Dermis microvascular lymphatic vessel endothelial cell (primary cell): ENCODE data around the gene SLC25A24. TPM values are rescaled to one million over a fixed set of nuclear protein-coding genes. Genes with fewer than 3 reads are reported as not detected.
"Not testable (repeated sequence)": the region's sequence is repeated elsewhere in the genome, so short reads cannot be mapped to it uniquely, and the experiment has no call there.

Source experiments
- DNase-seq, 2 donors: peaks; one replicate each; pipeline versions ENCODE4 v3.0.0 to v3.0.0-alpha.2; 2010; ENCODE audit warnings: low read depth in 2 of 2
- total RNA-seq: library from RNA; depleted of rRNA; stranded (reverse); fragments of >200 nt; gene quantifications from 2 replicates; pipeline ENCODE4 v1.2.1, GENCODE V29; 2014

SLC25A24 gene
- total RNA-seq, 1 donor from 2014 or later = 34.3 TPM

- no peak for DNase-seq
Measured at GRCh38 chr1:108140177-108140576, 60.0 kb downstream of the SLC25A24 start.

DNA sequence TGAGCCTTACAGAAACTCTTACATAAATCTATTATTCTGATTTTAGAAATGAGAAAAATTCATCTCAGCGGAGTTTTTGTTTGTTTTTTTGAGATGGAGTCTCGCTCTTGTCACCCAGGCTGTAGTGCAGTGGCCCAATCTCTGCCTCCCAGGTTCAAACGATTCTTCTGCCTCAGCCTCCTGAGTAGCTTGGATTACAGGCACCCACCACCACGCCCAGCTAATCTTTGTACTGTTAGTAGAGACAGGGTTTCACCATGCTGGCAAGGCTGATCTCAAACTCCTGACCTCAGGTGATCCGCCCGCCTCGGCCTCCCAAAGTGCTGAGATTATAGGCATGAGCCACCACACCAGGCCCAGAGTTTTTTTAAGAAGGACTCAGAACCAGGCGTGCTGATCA is 60.6 kb downstream of the SLC25A24 start:
- not testable (repeated sequence) for DNase-seq

DNA sequence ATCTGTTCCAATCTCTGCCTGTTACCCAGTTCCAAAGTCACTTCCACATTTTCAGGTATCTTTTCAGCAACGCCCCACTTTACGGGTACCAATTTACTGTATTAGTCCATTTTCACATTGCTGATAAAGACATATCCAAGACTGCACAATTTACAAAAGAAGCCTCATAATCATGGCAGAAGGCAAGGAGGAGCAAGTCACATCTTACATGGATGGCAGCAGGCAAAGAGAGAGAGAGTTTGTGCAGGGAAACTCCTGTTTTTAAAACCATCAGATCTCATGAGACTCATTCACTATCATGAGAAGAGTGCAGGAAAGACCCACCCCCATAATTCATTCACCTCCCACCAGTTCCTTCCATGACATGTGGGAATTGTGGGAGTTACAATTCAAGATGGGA is 67.0 kb downstream of the SLC25A24 start:
- not testable (repeated sequence) for DNase-seq

DNA sequence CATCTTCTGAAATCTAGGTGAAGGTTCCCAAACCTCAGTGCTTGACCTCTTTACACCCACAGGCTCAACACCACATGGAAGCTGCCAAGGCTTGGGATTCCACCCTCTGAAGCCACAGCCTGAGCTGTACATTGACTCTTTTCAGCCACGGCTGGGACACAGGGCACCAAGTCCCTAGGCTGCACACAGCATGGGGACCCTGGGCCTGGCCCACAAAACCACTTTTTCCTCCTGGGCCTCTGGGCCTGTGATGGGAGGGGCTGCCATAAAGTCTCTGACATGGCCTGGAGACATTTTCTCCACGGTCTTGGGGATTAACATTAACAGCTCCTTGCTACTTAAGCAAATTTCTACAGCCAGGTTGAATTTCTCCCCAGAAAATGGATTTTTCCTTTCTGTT is 67.8 kb downstream of the SLC25A24 start:
- not testable (repeated sequence) for DNase-seq

DNA sequence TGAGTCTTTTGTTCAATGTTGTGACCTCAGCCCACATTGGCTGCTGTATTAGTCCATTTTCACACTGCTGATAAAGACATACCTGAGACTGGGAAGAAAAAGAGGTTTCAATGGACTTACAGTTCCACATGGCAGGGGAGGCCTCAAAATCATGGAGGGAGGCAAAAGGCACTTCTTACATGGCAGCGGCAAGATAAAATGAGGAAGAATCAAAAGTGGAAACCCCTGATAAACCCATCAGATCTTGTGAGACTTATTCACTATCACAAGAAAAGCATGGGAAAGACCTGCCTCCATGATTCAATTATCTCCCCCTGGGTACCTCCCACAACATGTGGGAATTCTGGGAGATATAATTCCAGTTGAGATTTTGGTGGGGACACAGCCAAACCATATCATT is 68.9 kb downstream of the SLC25A24 start:
- DNase-seq = not testable (repeated sequence)

DNA sequence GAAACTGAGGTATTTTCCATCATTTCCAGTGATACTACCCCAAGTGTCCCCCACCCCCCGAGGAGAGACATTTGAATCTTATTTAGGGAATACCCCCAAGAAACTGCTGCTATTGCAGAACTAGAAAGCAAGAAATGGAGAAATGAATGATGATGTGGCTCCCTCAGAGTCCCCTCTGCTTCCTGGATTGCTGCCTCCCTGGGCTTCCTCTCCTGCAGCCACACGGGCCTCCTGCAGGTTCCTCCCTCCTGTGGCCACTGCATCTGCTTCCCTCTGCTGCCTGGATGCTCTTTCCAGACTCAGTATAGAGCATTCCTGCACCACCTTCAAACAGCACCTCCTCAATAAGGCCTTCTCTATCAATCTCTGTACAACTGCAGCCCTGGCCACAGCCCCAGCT is 69.3 kb downstream of the SLC25A24 start:
- DNase-seq = no peak

DNA sequence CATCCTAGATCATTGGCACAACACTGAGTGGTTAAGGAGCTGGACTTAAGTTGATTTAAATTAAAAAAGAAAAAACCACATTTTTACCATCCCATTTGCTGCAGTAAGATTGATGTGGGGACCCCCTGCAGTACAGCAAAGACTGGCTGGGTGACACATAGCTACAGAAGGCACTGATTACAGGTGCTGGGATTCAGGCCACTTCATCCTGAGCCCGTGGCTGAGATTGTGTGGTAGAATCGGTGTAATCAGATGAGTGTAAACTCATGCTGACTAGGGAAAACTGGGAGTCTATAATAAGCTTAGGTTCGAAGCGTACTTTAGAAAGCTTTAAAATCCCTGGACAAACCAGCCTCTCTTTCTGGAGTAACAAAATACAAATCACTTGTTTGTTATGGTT is 70.1 kb downstream of the SLC25A24 start:
- DNase-seq = no peak

- peak; percentile 84 for DNase-seq
Measured at GRCh38 chr1:108125312-108126138, 74.6 kb downstream of the SLC25A24 start.

GRCh38 chr1:108124622-108125311 is 75.4 kb downstream of the SLC25A24 start:
- no peak for DNase-seq

GRCh38 chr1:108124023-108124422 is 76.1 kb downstream of the SLC25A24 start:
- no peak for DNase-seq

DNA sequence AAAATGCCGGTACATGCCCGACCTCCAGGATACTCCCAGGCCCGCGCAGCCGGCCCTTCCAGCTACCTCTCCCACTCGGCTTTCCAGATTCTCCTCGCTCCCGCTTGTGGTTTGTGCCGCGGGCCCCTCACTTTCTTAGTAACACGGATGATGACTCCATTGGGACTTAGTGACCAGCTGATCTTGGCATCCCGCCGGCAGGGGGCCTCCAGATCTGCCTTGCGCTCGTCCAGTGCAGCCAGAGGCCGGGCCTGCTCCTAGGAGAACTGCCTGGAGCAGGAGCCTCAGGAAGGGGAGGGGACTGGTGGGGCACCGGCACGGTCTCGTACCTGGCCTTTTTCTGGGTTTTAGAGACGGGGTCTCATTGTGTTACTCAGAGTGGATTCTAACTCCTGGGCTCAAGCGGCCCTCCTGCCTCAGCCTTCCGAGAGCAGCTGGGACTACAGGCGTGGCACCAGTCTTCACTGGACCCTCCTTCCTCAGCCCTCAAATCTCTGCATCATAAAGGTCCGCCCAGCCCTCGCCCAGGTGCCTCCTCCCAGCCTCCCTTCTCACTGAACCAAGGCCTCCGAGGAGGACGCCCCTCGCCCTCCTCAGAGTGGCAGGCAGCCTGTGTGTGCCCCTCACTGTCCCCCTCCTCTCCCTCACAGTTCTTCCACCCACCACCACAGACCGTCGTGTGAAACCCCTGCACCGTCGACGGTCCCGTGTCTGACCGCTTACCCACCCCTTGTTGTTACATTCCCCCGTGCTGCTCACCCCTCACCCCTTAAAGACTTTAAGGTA is 78.6 kb downstream of the SLC25A24 start:
- DNase-seq = peak in 1 of 2 donors; percentile 36

DNA sequence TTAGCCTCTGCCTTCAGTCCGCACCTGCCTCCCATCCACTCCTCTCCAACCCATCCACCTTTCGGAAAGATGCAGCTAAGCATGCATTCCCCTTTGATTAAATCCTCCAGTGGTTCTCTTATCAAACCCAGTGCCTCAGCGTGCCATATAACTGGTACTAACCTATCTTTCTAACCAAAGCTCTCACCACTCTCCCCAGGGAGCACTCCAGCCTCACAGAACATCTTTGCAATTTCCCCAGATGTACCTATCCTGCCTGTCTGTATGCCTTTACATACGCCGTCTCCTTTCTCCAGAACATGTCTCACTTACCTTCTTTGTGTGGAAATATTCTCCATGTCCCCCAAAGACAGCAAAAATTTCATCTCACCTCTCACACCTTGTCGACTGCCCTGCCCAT is 80.0 kb downstream of the SLC25A24 start:
- no peak for DNase-seq

- DNase-seq = no peak
Measured at GRCh38 chr1:108119500-108119899, 80.6 kb downstream of the SLC25A24 start.

DNA sequence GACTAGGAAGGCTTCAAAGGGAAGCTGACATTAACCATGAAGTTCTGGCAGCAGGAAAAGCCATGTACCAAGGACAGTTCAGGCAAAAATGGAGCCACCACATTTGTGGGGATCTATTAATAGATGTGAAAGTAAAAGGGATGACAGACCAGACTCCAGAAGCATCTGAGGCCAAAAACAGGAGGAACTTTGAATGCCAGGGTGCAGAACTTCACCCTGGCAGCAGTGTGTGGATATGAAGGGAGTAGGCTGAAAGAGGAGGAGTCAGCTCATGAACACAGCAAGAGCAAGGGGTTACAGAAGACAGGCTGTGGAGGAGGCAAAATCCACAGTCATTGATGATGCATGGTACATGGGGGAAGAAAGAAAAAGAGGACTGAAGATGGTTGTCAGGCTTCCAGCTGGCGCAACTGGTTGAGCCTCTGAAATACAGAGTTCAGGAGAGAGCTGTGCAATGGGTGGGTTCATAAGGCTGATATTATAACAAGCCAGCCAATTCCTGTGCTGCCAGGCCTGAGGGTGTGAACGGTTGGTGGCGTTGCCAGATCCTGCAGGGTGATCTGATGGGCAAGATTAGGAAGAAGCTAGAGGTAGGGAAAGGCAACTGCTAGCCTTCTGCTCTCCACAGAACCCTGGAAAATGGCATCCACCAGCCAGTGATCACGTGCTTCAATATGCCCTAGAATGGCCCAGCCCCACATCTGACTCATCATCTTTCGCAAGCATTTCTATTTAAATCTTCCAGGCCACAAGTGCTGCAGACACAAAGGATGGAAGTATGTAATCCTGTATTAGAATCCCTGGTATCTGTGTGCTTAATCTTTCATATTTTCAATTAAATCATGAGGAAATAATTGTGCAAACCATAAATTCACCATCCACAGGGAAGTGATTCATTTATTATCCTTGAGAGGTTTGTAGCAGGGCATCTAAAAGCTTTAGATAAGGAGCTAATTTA is 81.9 kb downstream of the SLC25A24 start:
- DNase-seq = peak; percentile 16 to 30

- DNase-seq = no peak
Measured at GRCh38 chr1:108117237-108117636, 82.9 kb downstream of the SLC25A24 start.

DNA sequence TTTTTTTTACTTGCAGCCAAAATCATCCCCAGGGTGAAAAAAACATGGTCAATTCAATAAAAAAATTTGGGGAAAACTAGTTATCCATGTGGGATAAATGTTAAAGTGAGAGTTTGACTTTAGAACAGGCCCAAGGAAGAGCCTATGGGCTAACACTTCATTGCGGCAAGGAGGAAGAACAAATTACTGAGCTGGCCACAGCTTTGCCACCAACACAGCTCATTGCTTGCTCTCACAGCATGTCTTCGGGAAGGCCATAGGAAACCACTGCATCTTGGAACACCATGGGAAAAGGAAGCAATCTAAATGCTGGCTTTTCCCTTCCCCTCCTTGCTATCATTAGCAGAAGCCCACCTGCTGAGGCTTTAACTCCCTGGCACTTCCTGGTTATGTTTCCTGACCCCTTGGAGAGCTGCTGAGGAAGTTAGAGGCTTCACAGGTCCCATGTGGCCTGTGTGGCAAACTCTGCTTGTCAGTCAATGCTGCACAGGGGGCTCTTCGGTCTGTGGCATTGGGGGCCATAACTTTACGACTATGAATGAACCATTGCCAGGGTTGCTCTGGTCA is 86.0 kb downstream of the SLC25A24 start:
- DNase-seq = no peak

GRCh38 chr1:108113496-108113895 is 86.6 kb downstream of the SLC25A24 start:
- no peak for DNase-seq

GRCh38 chr1:108109295-108109973 is 90.7 kb downstream of the SLC25A24 start:
- DNase-seq = no peak

GRCh38 chr1:108108119-108108518 is 92.0 kb downstream of the SLC25A24 start:
- no peak for DNase-seq

GRCh38 chr1:108107658-108108057 is 92.5 kb downstream of the SLC25A24 start:
- peak in 1 of 2 donors; percentile 33 for DNase-seq
